Fibroblast of the aortic adventitia (primary cell): ENCODE results near the gene RUNX1. TPM values are rescaled to one million over a fixed set of nuclear protein-coding genes. Genes with fewer than 3 reads are reported as not detected.

Experiments
- DNase-seq: peaks from one replicate; pipeline ENCODE4 v3.0.0-alpha.2; 2010; ENCODE audit warnings: low read depth
- H3K4me3 ChIP-seq: 2 replicates; pipeline ENCODE4 v1.5.1; 2011; ENCODE audit warnings: low read depth, mild to moderate bottlenecking, control low read depth, low read length, moderate library complexity
- CTCF ChIP-seq: IDR thresholded peaks from 2 replicates; pipeline ENCODE4 v1.5.1; 2011; ENCODE audit warnings: mild to moderate bottlenecking, low read length, control low read depth, inconsistent platforms; ENCODE audit not compliant: insufficient read depth
- total RNA-seq: library from RNA; depleted of rRNA; stranded (reverse); fragments of >200 nt; gene quantifications from 2 replicates; pipeline ENCODE4 v1.2.3, GENCODE V29; 2012; ENCODE audit warnings: low replicate concordance

RUNX1 gene
- total RNA-seq, 1 donor: 28.0 TPM

- H3K4me3 ChIP-seq: no peak overlapping the region
- DNase-seq: no peak
- TF ChIP-seq CTCF: no peak
Observed at GRCh38 chr21:34825101-34825500, 224.0 kb downstream of the RUNX1 start.

GRCh38 chr21:34824314-34824713 is 224.8 kb downstream of the RUNX1 start:
- no peak overlapping the region for H3K4me3 ChIP-seq
- no peak for TF ChIP-seq CTCF
- DNase-seq: no peak

GRCh38 chr21:34822942-34823341 is 226.2 kb downstream of the RUNX1 start:
- no peak for TF ChIP-seq CTCF
- DNase-seq: peak; percentile 59
- no peak overlapping the region for H3K4me3 ChIP-seq

GRCh38 chr21:34822168-34822567 is 226.9 kb downstream of the RUNX1 start:
- no peak overlapping the region for H3K4me3 ChIP-seq
- no peak for DNase-seq
- TF ChIP-seq CTCF: no peak

- no peak for TF ChIP-seq CTCF
- DNase-seq: no peak
- H3K4me3 ChIP-seq: no peak overlapping the region
Observed at GRCh38 chr21:34821717-34822116, 227.4 kb downstream of the RUNX1 start.

GRCh38 chr21:34820051-34820450 is 229.1 kb downstream of the RUNX1 start:
- DNase-seq: no peak
- TF ChIP-seq CTCF: no peak
- no peak overlapping the region for H3K4me3 ChIP-seq

GRCh38 chr21:34819357-34819999 is 229.6 kb downstream of the RUNX1 start:
- no peak for DNase-seq
- H3K4me3 ChIP-seq: no peak overlapping the region
- no peak for TF ChIP-seq CTCF
